HepG2 (cell line): ENCODE results near the gene MLXIPL. TPM values are rescaled to one million over a fixed set of nuclear protein-coding genes. Genes with fewer than 3 reads are reported as not detected.

Source experiments
- EEA1 ChIP-seq: sonication (generic); formaldehyde crosslinking; IDR thresholded peaks from 2 replicates; pipeline ENCODE4 v1.5.1; 2020; ENCODE audit warnings: mild to moderate bottlenecking, missing genetic modification reagents, borderline replicate concordance
- ELF4 ChIP-seq: sonication (generic); formaldehyde crosslinking; IDR thresholded peaks from 2 replicates; pipeline ENCODE4 v1.5.0; 2020; ENCODE audit warnings: missing genetic modification reagents, mild to moderate bottlenecking, moderate library complexity, borderline replicate concordance
- FOXA1 ChIP-seq, 2 experiments: fragments of 450-650 bp in 1 of 2; sonication (generic) in 1 of 2; formaldehyde crosslinking in 1 of 2; IDR thresholded peaks; 2 replicates each; pipeline versions ENCODE4 v1.4.0 to v1.6.1; 2016 to 2020; ENCODE audit warnings: missing genetic modification reagents in 1 of 2
- GABPA ChIP-seq, 2 experiments: IDR thresholded peaks; 2 replicates each; pipeline ENCODE4 v1.6.1; 2011 to 2016; ENCODE audit warnings: low read depth in 2 of 2, low read length in 1 of 2, missing biosample characterization in 1 of 2, missing genetic modification characterization in 1 of 2
- HMGXB3 ChIP-seq: sonication (generic); formaldehyde crosslinking; IDR thresholded peaks from 2 replicates; pipeline ENCODE4 v1.4.0; 2020; ENCODE audit warnings: missing genetic modification reagents, borderline replicate concordance
- IRF2 ChIP-seq: IDR thresholded peaks from 2 replicates; pipeline ENCODE4 v1.6.1; 2018; ENCODE audit warnings: missing genetic modification reagents, missing compliant biosample characterization
- MTA1 ChIP-seq: sonication (generic); formaldehyde crosslinking; IDR thresholded peaks from 2 replicates; pipeline ENCODE4 v1.4.0; 2020; ENCODE audit warnings: missing genetic modification reagents, mild to moderate bottlenecking, borderline replicate concordance
- NAIF1 ChIP-seq: sonication (generic); formaldehyde crosslinking; IDR thresholded peaks from 2 replicates; pipeline ENCODE4 v1.5.0; 2020; ENCODE audit warnings: mild to moderate bottlenecking, missing genetic modification reagents, borderline replicate concordance
- PHF21A ChIP-seq: sonication (generic); formaldehyde crosslinking; IDR thresholded peaks from 2 replicates; pipeline ENCODE4 v1.5.0; 2020; ENCODE audit warnings: mild to moderate bottlenecking, missing genetic modification reagents
- REL ChIP-seq: sonication (generic); formaldehyde crosslinking; conservative IDR thresholded peaks from 2 replicates; pipeline ENCODE4 v1.8.0; 2022; ENCODE audit warnings: mild to moderate bottlenecking, missing genetic modification reagents, moderate library complexity
- SP2 ChIP-seq: sonication (generic); formaldehyde crosslinking; IDR thresholded peaks from 2 replicates; pipeline ENCODE4 v1.5.1; 2020; ENCODE audit warnings: mild to moderate bottlenecking, missing genetic modification reagents
- THAP11 ChIP-seq: IDR thresholded peaks from 2 replicates; pipeline ENCODE4 v1.6.1; 2016; ENCODE audit warnings: missing biosample characterization, missing genetic modification reagents
- ZFP36 ChIP-seq: fragments of 150-350 bp; IDR thresholded peaks from 2 replicates; pipeline ENCODE4 v1.6.1; 2018; ENCODE audit warnings: borderline replicate concordance, low read length, low read depth; ENCODE audit not compliant: partially characterized antibody
- ZMYM4 ChIP-seq: sonication (generic); formaldehyde crosslinking; IDR thresholded peaks from 2 replicates; pipeline ENCODE4 v1.8.1; 2023; ENCODE audit warnings: mild to moderate bottlenecking, missing genetic modification reagents
- ZNF121 ChIP-seq: sonication (generic); formaldehyde crosslinking; IDR thresholded peaks from 2 replicates; pipeline ENCODE4 v1.5.0; 2020; ENCODE audit warnings: mild to moderate bottlenecking, missing genetic modification reagents
- ZNF367 ChIP-seq: sonication (generic); formaldehyde crosslinking; IDR thresholded peaks from 2 replicates; pipeline ENCODE4 v1.4.0; 2020; ENCODE audit warnings: missing genetic modification reagents, borderline replicate concordance
- ZNF780A ChIP-seq: sonication (generic); formaldehyde crosslinking; IDR thresholded peaks from 2 replicates; pipeline ENCODE4 v1.8.0; 2022; ENCODE audit warnings: mild to moderate bottlenecking, missing genetic modification reagents, moderate library complexity
- polyA plus RNA-seq, 8 experiments: library from polyadenylated mRNA; depleted of rRNA in 3 of 8; stranded (reverse) in 7 of 8; unstranded in 1 of 8; fragments of >200 nt; fragmentation: Illumina TruSeq in 4 of 8; extraction: Trizol in 4 of 8; gene quantifications; 2 replicates each; pipeline versions ENCODE4 v1.2.1 to v1.2.3, GENCODE V29; 2011 to 2016; ENCODE audit warnings: low read depth in 4 of 8, missing spikeins in 1 of 8, mixed read lengths in 1 of 8; ENCODE audit not compliant: insufficient read depth in 1 of 8
- total RNA-seq, 5 experiments: library from RNA; depleted of rRNA; stranded (reverse); fragments of >200 nt; fragmentation: Illumina TruSeq; extraction: Trizol; gene quantifications; 2 replicates each; pipeline ENCODE4 v1.2.3, GENCODE V29; 2016; ENCODE audit warnings: low read depth in 1 of 5
- TF ChIP-seq, protein P1 (sequence below): sonication (generic); formaldehyde crosslinking; IDR thresholded peaks from 2 replicates; pipeline ENCODE4 v1.4.0; 2020; ENCODE audit warnings: missing genetic modification reagents, borderline replicate concordance

MLXIPL gene
- total and polyA plus RNA-seq, 2 of the 13 experiments (the other 11 are each of a cell fraction or from before 2014, with no cell fraction given), result 51.6 to 60.1 TPM

- TF ChIP-seq, protein P1, sequence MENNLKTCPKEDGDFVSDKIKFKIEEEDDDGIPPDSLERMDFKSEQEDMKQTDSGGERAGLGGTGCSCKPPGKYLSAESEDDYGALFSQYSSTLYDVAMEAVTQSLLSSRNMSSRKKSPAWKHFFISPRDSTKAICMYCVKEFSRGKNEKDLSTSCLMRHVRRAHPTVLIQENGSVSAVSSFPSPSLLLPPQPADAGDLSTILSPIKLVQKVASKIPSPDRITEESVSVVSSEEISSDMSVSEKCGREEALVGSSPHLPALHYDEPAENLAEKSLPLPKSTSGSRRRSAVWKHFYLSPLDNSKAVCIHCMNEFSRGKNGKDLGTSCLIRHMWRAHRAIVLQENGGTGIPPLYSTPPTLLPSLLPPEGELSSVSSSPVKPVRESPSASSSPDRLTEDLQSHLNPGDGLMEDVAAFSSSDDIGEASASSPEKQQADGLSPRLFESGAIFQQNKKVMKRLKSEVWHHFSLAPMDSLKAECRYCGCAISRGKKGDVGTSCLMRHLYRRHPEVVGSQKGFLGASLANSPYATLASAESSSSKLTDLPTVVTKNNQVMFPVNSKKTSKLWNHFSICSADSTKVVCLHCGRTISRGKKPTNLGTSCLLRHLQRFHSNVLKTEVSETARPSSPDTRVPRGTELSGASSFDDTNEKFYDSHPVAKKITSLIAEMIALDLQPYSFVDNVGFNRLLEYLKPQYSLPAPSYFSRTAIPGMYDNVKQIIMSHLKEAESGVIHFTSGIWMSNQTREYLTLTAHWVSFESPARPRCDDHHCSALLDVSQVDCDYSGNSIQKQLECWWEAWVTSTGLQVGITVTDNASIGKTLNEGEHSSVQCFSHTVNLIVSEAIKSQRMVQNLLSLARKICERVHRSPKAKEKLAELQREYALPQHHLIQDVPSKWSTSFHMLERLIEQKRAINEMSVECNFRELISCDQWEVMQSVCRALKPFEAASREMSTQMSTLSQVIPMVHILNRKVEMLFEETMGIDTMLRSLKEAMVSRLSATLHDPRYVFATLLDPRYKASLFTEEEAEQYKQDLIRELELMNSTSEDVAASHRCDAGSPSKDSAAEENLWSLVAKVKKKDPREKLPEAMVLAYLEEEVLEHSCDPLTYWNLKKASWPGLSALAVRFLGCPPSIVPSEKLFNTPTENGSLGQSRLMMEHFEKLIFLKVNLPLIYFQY, result peak; percentile 11; the same call in 1 of the 2 replicates
- TF ChIP-seq THAP11, result peak; percentile 8; the same call in 1 of the 2 replicates
- no peak for TF ChIP-seq ZMYM4
- TF ChIP-seq FOXA1 (IDR thresholded peaks at IDR 0.05), result no peak
- TF ChIP-seq FOXA1 (CRISPR knock-in tag; IDR thresholded peaks at IDR 0.05), result 0 out of 2 replicates have a peak, but pooled peaks have one; percentile 13
- TF ChIP-seq ELF4, result no peak
- TF ChIP-seq IRF2 (CRISPR knock-in tag), result no peak
- TF ChIP-seq EEA1, result no peak
- TF ChIP-seq ZFP36, result no peak
- TF ChIP-seq PHF21A, result no peak
- TF ChIP-seq GABPA (IDR thresholded peaks at IDR 0.05; ENCODE audit: low read depth, low read length), result no peak
- no peak for TF ChIP-seq GABPA (CRISPR knock-in tag; IDR thresholded peaks at IDR 0.05; ENCODE audit: low read depth)
- TF ChIP-seq ZNF121, result 0 out of 2 replicates have a peak, but pooled peaks have one; percentile 40
- no peak for TF ChIP-seq ZNF780A (CRISPR knock-in tag)
- TF ChIP-seq NAIF1 (CRISPR knock-in tag), result no peak
- TF ChIP-seq SP2, result peak; percentile 50; the same call in 1 of the 2 replicates
- TF ChIP-seq MTA1 (CRISPR knock-in tag), result no peak
- TF ChIP-seq ZNF367 (CRISPR knock-in tag), result no peak
- no peak for TF ChIP-seq REL (CRISPR knock-in tag)
- TF ChIP-seq HMGXB3 (CRISPR knock-in tag), result no peak
These were observed 21.3 kb downstream of the MLXIPL start (continued) for GRCh38 chr7:73602721-73603651.
